GM21528 (cell line): ENCODE results near the gene CIRBP.
A peak's percentile ranks its signal among the peaks of the same experiment; 100 is the strongest.

ENCODE experiments used
- ATAC-seq: cut with Tn5 transposase; IDR thresholded peaks from one replicate; pipeline ENCODE4 v1.9.1; 2021; ENCODE audit warnings: mild to moderate bottlenecking, moderate library complexity; ENCODE audit not compliant: unreplicated experiment, low FRiP score

CIRBP gene

DNA sequence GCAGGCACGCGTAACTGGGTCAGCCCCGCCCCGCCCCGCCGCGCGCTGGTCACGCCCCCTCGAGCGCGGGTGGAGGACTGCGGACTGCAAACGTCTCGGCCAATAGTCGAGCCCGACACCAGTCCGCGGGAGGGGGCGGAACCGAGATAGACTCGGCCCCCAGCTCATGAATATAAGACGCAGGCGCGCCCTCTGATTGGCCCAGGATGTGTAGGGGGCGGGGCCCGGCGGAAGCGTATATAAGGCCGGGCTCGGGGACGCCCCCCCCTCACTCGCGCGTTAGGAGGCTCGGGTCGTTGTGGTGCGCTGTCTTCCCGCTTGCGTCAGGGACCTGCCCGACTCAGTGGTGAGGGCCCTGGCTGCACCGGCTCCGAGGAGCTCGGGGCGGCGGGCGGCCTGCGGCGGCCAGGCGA is at the start of gene CIRBP:
TSS of gene CIRBP (plus strand) at position 268 of the 413 bp plus-strand sequence. CDS start 1,602 bp downstream, outside the sequence.
- peak; percentile 53 for ATAC-seq

DNA sequence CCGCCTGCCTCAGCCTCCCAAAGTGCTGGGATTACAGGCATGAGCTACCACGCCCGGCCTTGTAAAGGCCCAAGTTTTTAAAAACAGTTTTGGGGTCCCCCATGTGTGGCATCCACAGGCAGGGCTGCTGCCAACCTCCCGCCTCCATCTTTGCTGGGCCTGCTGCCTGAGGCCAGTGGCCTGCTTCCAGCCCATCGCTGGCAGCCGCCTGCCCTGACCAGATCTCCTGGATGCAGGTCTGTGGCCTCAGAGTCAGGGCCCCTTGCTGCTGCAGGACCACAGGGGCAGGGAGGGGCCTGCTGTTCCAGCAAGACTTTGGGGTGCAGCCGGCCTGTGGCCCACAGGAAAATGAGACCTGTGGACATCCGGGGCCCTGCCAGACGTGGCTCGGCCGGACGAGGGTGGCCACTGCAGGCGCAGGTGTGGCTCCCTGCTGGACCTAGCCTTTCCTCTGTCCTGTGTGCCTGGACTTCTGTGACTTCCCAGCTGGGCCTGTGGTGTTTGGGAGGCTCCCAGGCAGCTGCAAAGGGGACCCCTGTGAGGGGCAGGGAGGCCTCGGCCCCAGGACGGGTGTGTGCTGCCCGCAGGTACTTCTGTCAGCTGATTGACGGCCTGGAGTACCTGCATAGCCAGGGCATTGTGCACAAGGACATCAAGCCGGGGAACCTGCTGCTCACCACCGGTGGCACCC is 49.2 kb upstream of the CIRBP start:
- no peak for ATAC-seq

DNA sequence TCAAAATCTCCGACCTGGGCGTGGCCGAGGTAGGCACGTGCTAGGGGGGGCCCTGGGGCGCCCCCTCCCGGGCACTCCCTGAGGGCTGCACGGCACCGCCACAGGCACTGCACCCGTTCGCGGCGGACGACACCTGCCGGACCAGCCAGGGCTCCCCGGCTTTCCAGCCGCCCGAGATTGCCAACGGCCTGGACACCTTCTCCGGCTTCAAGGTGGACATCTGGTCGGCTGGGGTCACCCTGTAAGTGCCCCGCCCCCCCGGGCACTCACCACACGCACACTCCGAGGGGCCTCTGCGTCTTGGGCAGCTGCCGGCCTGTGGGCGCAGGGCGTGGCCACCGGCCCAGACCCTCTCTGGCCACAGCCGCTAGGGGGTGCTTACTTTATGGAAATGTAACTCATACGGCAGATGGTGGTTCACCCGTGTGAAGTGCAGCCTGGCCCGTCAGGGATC is 48.6 kb upstream of the CIRBP start:
- ATAC-seq, result no peak

DNA sequence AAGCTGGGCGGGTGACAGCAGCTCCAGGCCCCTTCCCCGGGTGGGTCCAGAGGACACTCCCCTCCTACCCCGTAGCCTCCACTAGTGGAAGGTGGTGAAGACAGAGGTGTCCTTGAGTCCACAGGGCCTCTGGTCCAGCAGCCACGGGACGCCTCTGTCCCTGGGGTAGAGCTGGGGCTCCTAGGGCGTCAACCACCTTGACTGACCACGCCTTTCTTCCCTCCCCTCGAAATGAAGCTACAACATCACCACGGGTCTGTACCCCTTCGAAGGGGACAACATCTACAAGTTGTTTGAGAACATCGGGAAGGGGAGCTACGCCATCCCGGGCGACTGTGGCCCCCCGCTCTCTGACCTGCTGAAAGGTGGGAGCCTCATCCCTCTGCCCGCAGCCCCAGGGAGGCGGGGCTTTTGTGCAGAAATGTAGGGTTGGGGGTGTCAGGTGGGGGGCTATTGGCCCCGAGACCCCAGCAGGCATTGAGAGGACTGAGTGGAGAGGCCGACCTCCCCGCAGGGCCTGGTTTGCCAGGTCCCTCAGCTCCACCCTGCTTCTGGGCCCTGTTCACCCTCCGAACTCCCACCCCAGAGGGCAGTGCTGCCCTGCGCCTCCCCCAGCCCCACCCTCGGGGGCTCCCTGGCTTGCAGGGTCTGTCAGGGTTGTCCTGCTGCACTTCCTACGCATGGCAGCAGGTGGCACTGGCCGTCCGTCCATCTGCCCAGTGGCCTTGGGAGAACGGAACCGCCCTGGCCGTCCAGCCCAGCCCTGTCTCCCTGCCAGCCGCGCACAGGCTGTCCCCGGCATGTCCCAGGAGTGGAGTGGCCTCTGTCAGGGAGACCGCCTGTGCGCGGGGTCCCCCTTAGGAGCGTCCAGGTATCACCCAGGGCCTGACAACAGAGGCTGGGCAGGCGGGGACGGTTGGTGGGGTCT is 47.9 kb upstream of the CIRBP start:
- ATAC-seq, result no peak

DNA sequence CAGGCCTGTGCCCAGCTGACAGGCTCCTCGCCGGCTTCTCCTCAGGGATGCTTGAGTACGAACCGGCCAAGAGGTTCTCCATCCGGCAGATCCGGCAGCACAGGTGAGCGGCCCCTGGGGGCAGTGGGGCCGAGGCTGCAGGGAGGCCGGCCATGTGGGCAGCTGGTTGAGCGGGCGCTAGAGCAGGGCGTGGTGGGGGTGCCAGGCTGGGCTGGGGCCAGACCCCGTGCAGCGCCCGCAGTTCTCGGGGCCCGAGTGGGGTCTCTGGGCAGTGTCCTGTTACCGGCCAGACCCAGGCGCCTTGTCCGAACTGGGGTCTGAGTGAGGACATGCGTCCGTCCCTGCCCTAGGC is 47.3 kb upstream of the CIRBP start:
- no peak for ATAC-seq

DNA sequence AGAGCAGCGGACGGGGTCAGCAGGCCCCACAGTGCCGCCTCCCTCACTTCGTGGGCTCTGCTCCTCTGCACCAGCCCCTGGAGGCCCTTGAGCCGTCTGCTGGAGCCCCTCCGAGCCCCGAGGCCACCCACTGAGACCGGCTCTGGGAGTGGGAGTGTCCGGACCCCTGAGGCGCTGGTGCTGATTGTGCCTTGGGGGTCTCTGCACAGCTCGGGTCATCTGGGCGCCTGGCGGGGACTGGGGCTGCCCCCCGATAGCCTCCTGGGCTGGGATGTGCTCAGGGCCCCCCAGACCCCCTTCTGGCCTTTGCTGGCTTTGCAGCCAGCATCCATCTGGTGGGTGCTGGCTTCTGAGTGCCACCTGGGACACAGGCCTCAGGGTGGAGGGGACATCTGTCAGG is 46.7 kb upstream of the CIRBP start:
- no peak for ATAC-seq

DNA sequence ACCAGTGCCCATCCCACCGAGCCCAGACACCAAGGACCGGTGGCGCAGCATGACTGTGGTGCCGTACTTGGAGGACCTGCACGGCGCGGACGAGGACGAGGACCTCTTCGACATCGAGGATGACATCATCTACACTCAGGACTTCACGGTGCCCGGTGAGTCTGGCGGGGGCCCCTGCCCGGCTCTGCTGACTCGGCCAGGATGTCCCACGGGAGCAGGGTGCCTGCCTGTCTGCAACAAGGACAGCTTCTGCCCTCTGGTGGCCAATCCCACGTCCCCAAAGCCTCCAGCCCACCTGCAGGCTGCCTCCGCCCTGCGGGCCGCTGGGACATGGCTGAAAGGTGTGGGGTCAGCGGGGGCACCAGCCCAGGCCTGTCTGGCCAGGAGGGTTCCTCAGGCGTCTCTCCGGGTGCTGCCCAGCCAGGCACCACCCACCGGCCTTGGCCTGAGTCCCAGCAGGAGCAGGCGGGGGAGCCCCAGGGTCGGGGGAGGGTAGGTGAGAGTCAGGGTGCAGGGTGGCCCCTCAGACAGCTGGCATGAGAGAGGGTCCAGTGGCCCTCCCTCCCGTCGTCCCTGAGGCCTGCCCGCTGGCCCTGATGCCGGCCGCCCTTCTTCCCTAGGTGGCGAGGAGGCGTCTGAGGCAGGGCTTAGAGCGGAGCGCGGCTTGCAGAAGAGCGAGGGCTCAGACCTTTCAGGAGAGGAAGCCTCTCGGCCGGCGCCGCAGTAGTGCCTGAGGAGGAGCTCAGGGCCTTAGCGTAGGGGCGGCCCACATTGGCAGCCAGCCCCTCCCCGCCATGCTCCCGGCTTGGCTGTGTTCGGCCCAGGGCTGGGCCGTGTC is 45.9 kb upstream of the CIRBP start:
- no peak for ATAC-seq

DNA sequence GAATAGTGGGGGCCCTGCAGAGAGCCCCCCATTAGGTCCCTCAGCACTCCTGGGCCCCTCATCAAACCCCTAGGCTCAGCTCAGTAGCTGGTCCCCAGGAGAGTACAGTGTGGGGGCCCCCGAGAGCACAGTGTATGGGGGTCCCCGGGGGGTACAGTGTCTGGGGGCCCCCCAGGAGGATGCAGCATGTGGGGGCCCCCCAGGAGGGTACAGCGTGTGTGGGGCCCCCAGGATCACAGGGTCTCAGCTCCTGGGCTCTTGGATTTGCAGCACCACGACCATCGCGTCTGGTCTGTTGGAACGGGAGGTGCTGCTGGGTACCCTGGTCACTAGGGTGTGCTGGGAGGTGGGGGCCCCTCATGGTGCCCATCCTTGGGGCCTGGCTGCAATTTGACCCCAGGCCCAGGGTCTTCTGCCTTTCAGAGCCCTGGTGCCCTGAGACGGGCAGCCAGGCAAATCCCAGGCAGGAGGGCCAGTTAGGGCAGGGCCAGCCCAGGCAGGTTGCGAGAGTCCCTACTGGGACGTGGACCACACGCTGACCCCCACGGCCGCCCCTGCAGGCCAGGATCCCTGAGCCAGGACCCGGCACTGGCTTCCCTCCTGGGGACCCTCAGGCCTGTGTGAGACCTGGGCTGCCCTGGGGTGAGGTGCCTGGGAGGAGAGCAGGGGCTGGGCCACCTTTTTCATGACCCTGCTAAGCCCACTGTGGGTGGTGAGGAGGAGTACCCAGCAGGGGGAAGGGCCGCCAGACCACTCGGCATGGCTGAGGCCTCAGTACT is 44.9 kb upstream of the CIRBP start:
- ATAC-seq, result no peak

DNA sequence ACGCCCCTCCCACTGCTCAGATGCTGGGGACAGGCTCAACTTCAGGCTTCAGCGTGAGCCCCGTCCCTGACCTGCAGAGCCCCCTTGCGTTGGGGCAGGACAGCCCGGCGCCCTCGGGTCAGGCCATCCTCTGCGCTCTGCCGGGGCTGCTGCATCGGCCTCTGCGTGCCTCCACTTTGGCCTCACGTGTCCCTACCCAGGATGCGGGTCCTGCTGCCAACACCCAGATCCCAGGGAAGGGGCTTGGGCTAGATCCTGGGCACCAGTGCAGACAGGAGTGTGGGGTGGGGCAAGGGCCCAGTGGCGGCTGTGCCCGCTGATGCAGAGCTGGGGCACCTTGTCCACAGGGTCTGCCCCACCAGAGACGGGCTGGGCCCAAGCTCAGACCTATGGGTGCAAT is 44.3 kb upstream of the CIRBP start:
- no peak for ATAC-seq

DNA sequence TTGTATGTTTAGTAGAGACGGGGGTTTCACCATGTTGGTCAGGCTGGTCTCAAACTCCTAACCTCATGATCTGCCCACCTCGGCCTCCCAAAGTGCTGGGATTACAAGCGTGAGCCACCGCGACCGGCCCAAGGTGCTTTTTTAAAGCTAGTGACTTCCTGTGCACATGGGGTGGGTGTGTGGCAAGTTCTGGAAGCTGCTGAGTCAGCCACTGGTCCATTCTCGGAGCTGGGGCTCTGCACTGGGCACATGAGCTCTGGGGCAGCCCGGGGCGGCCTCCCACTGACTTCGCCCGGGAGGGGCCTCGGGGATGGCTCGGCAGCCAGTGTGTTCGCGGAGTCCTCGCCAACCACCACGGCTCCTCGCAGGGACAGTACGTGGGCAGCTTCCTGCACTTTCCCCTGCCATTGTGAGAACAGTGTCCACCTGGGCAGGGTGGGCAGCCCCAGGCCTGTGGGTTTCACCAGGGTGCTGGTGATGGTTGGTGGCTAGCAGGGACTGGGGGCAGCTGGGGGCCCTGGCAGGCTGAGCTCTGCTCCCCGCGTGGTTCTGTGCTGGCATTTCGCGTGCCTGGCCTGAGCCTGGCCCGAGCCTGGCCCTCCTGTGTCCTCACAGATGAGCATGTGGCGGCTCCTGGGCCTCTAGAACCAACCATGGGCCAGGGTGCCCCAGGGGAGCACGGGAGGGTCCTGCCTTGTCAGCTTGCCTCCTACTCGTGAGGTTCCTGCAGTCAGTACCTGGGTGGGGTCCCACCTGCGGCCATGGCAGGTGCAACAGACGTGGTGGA is 43.5 kb upstream of the CIRBP start:
- no peak for ATAC-seq

DNA sequence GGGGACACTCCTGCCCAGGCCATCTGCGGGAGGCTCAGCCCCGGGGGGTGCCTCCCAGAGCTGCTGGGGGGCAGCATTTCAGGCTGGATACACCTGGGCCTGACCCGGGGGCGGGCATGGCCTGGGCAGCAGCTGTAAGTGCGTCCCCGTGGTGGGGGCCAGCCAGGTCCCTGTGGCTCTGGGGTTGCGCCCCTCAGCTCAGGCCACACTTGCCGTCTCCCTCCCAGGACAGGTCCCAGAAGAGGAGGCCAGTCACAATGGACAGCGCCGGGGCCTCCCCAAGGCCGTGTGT is 43.0 kb upstream of the CIRBP start:
- no peak for ATAC-seq

DNA sequence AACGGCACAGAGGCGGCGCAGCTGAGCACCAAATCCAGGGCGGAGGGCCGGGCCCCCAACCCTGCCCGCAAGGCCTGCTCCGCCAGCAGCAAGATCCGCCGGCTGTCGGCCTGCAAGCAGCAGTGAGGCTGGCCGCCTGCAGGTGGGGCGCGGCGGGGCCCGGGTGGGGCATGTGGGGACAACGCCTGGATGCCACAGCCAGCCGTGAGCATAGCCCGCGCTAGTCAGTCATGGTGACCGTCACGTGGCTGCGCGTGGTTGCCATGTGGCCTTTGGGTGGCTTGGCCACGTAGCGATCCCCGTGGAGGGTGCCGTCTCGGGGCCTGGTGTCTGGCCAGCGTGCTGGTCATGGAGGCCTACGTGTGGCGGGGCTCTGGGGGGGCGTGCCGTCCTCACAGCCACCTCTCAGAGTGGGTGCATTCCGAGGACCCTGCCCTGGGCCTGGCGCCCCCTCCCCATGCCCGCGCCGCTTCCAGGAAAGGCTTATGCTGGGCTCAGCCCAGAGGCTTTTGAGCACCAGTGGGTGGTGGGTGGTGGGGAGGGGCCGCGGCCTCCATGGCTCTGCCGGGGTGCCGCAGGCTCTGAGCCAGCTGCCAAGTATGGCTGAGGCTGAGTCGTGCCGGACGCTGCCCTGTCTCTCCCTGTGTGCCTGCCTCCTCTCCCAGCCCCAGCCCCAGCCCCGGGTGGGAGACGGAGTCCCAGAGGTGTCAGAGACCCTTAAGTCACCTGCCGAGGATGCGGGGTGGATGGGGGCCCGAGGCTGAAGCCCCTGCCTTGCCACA is 42.4 kb upstream of the CIRBP start:
- ATAC-seq, result no peak

DNA sequence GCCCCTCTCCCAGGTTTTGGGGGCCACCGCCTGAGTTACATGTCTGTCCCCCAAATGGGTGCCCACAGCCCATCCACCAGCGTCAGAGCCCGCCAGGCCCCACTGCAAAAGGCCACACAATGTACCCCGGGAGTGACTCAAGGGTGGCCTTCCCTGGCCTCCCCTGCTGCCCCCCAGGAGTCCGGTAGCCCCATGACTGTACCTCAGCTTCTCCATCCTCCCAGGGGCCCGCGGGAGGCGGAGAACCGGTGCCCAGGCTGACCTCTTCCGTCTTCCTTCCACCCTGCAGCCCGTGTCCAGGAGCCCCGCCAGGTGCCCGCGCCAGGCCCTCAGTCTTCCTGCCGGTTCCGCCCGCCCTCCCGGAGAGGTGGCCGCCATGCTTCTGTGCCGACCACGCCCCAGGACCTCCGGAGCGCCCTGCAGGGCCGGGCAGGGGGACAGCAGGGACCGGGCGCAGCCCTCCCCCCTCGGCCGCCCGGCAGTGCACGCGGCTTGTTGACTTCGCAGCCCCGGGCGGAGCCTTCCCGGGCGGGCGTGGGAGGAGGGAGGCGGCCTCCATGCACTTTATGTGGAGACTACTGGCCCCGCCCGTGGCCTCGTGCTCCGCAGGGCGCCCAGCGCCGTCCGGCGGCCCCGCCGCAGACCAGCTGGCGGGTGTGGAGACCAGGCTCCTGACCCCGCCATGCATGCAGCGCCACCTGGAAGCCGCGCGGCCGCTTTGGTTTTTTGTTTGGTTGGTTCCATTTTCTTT is 41.7 kb upstream of the CIRBP start:
- no peak for ATAC-seq

DNA sequence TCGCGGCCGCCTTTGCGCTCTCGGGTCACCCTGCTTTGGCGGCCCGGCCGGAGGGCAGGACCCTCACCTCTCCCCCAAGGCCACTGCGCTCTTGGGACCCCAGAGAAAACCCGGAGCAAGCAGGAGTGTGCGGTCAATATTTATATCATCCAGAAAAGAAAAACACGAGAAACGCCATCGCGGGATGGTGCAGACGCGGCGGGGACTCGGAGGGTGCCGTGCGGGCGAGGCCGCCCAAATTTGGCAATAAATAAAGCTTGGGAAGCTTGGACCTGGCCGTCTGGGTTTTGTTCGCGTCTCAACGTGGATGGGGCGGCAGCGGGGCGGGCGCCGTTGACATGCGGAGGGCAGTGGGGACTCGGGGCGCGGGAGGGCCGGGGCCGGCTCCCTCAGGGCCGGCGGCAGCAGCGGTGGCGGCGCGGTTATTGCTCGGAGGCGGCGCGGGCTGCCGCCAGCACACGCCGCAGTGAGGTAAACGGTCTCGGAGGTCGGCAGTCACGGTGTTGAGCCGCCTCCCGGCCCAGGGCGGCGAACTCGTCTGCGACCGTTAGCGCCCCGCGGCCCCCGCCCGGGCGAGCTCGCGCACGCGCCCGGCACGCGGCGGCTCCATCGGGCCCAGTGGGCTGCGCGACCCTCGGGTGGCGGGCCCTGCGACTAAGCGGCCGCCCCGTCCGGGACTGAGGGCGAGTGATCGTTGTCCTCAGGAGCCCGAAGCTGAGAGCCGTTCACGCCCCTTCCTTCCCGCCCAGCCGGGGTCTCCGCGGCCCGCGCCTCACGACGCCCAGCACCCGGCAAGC is 40.8 kb upstream of the CIRBP start:
- ATAC-seq, result no peak

DNA sequence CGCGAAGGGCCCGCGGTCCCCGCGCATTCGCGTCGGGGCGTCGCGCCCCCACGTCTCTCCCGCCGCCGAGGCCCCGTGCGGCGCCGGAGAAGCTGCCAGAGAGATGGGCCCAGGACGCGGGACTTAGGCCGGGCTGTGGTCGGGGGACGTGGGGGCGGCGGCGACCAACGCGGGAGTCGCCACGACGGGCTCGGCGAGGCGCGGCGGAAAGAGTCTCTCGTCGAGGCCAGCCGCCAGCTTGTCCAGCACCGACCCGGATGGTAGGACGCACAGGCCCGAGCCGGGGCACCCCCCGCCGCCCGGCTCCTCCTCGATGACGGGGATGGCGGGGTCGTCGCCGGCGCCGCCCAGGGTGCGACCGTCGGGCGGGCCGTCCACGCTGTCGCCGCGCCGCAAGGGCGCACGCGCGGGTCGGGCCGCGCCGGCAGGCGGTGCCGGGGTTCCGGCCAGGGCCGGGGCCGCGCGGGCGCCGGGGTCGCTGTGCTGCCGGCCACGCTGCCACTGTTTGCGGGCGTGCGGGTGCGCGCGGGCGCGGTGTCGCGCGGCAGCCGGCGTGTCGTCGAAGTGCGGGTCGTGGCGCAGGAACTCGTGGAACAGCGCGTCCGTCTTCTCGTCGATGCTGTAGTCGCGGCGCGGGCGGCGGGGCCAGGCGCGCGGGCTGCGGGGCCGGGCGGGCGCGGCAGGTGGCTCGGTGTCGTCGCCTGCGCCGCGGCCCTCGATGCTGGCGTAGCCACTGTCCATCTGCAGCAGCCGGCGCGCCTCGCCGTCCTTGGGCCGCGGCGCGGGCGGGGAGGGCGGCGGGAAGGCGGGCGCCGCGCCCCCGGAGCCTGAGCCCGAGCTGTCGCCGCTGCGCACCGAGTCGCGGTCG is 39.8 kb upstream of the CIRBP start:
- no peak for ATAC-seq
